Prostate gland (tissue), 2 donors: ENCODE results near the gene CARD9.

Experiments
- CTCF ChIP-seq, 4 experiments: fragments of 200-600 bp in 2 of 4; fragments of 450-650 bp in 2 of 4; sonication (generic) in 2 of 4; IDR thresholded peaks; 1 replicate in 3 of 4; 2 replicates in 1 of 4; pipeline ENCODE4 v1.5.1; 2016 to 2019; ENCODE audit warnings: antibody characterized with exemption in 4 of 4, mild to moderate bottlenecking in 2 of 4, moderate library complexity in 2 of 4
- POLR2A ChIP-seq: fragments of 450-650 bp; IDR thresholded peaks from one replicate; pipeline ENCODE4 v1.6.1; 2016; ENCODE audit warnings: antibody characterized with exemption, mild to moderate bottlenecking
- POLR2AphosphoS5 ChIP-seq: sonication (generic); formaldehyde crosslinking; IDR thresholded peaks from one replicate; pipeline ENCODE4 v1.6.1; 2017; ENCODE audit warnings: antibody characterized with exemption

- no peak for TF ChIP-seq POLR2AphosphoS5
- no peak for TF ChIP-seq CTCF (IDR thresholded peaks at IDR 0.05)
- TF ChIP-seq POLR2A: no peak
Observed at GRCh38 chr9:136341042-136341655, 32.3 kb downstream of the CARD9 start.
